H1 (cell line): ENCODE measurements around the gene NUB1.

Source experiments
- EZH2 ChIP-seq: fragments of 200-600 bp; sonication (generic); IDR thresholded peaks from 2 replicates; pipeline ENCODE4 v1.7.1; 2012; ENCODE audit warnings: low read depth, mild to moderate bottlenecking, moderate library complexity, low read length, inconsistent platforms; ENCODE audit not compliant: severe bottlenecking
- RFX5 ChIP-seq: IDR thresholded peaks from 2 replicates; pipeline ENCODE4 v1.6.1; 2011; ENCODE audit warnings: low read depth, low read length, improper control_type of control experiment, borderline replicate concordance

DNA sequence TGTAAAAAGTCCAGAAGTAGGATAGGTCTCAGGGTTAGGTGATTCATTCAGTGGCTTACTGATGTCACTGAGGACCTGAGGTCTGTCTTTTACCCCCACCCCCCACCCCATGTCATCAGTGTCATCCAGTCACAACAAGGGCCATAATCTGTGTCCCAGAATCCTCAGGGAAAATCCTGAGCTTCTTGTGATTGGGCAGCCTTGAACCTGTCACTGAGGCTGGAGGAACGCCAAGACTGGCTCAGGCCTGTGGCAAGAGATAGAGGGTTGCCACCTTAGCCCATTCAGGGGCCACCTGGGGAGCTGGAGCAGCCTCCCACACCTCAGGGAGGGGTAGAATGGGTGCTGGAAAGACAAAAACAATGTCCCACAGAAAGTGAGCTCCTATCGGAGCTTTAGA lies 29.7 kb downstream of the NUB1 start:
- TF ChIP-seq EZH2 (no peak), RFX5 (no peak)
